WTC11 (cell line): ENCODE results near the gene GPR150. TPM values are rescaled to one million over a fixed set of nuclear protein-coding genes. Genes with fewer than 3 reads are reported as not detected.

Experiments used
- ATAC-seq: fragments of 200-7000 bp; cut with Tn5 transposase; 2 replicates; pipeline ENCODE4 v1.10.0; 2021; ENCODE audit warnings: mild to moderate bottlenecking, moderate library complexity
- CTCF ChIA-PET: fragments of 300-600 bp; sonication (Branson Sonifier 250); formaldehyde crosslinking; loops from one replicate; lab custom pipeline; 2021; ENCODE audit warnings: antibody characterized with exemption; lab: Charles Lee
- POLR2A ChIA-PET: fragments of 350-600 bp; sonication (Branson Sonifier 250); formaldehyde crosslinking; loops from one replicate; lab custom pipeline; 2021; ENCODE audit warnings: antibody characterized with exemption; lab: Charles Lee
- DNase-seq: peaks from one replicate; pipeline ENCODE4 v3.0.0; 2021; ENCODE audit warnings: low spot score
- H3K27ac Mint-ChIP-seq: 2 replicates; pipeline ENCODE4 v1.8.0; 2021; ENCODE audit warnings: mixed read lengths
- H3K27me3 Mint-ChIP-seq: 2 replicates; pipeline ENCODE4 v1.8.0; 2021; ENCODE audit warnings: low read depth, mild to moderate bottlenecking, moderate library complexity, mixed read lengths
- H3K36me3 Mint-ChIP-seq: 2 replicates; pipeline ENCODE4 v1.8.0; 2021; ENCODE audit warnings: mixed read lengths
- H3K4me1 Mint-ChIP-seq: 2 replicates; pipeline ENCODE4 v1.8.0; 2022; ENCODE audit warnings: mixed read lengths
- H3K4me3 Mint-ChIP-seq: 2 replicates; pipeline ENCODE4 v1.8.0; 2021; ENCODE audit warnings: mild to moderate bottlenecking, moderate library complexity, mixed read lengths
- H3K9me3 Mint-ChIP-seq: 2 replicates; pipeline ENCODE4 v1.8.0; 2021; ENCODE audit warnings: mixed read lengths
- AFF4 ChIP-seq: sonication (generic); formaldehyde crosslinking; IDR thresholded peaks from 2 replicates; pipeline ENCODE4 v1.8.1; 2023; ENCODE audit warnings: mild to moderate bottlenecking, missing genetic modification reagents, borderline replicate concordance
- ATF6 ChIP-seq: sonication (generic); formaldehyde crosslinking; IDR thresholded peaks from 2 replicates; pipeline ENCODE4 v1.8.1; 2023; ENCODE audit warnings: mild to moderate bottlenecking, missing genetic modification reagents
- CDX4 ChIP-seq: fragments of 250-450 bp; sonication (Bioruptor Pico); IDR thresholded peaks from 2 replicates; pipeline ENCODE4 v1.9.0; 2021; ENCODE audit warnings: moderate library complexity, mild to moderate bottlenecking, inconsistent platforms, borderline replicate concordance
- E2F5 ChIP-seq: sonication (generic); formaldehyde crosslinking; IDR thresholded peaks from 2 replicates; pipeline ENCODE4 v1.8.1; 2022; ENCODE audit warnings: mild to moderate bottlenecking, moderate library complexity, missing genetic modification reagents
- EMX1 ChIP-seq: fragments of 250-450 bp; sonication (Bioruptor Pico); IDR thresholded peaks from 2 replicates; pipeline ENCODE4 v1.8.0; 2021; ENCODE audit warnings: mild to moderate bottlenecking
- ERG ChIP-seq: fragments of 250-450 bp; sonication (Bioruptor Pico); IDR thresholded peaks from 2 replicates; pipeline ENCODE4 v1.8.0; 2021; ENCODE audit warnings: mild to moderate bottlenecking
- FOXP4 ChIP-seq: sonication (generic); formaldehyde crosslinking; IDR thresholded peaks from 2 replicates; pipeline ENCODE4 v1.8.0; 2022; ENCODE audit warnings: mild to moderate bottlenecking, missing genetic modification reagents
- GABPB1 ChIP-seq: sonication (generic); formaldehyde crosslinking; IDR thresholded peaks from 2 replicates; pipeline ENCODE4 v1.8.1; 2023; ENCODE audit warnings: mild to moderate bottlenecking, missing genetic modification reagents
- HMGA2 ChIP-seq: fragments of 250-450 bp; sonication (Bioruptor Pico); IDR thresholded peaks from 2 replicates; pipeline ENCODE4 v1.4.0; 2021; ENCODE audit warnings: mild to moderate bottlenecking, moderate library complexity
- SMAD4 ChIP-seq: sonication (generic); formaldehyde crosslinking; IDR thresholded peaks from 2 replicates; pipeline ENCODE4 v1.8.0; 2022; ENCODE audit warnings: mild to moderate bottlenecking, missing genetic modification reagents
- USF1 ChIP-seq: sonication (generic); formaldehyde crosslinking; IDR thresholded peaks from 2 replicates; pipeline ENCODE4 v1.8.0; 2022; ENCODE audit warnings: mild to moderate bottlenecking, missing genetic modification reagents
- ZBTB21 ChIP-seq: sonication (generic); formaldehyde crosslinking; IDR thresholded peaks from 2 replicates; pipeline ENCODE4 v1.8.1; 2023; ENCODE audit warnings: mild to moderate bottlenecking, missing genetic modification reagents, borderline replicate concordance
- ZNF121 ChIP-seq: sonication (generic); formaldehyde crosslinking; IDR thresholded peaks from 2 replicates; pipeline ENCODE4 v1.8.0; 2023; ENCODE audit warnings: missing genetic modification reagents
- ZNF219 ChIP-seq: sonication (generic); formaldehyde crosslinking; IDR thresholded peaks from 2 replicates; pipeline ENCODE4 v1.8.0; 2023; ENCODE audit warnings: missing genetic modification reagents, mild to moderate bottlenecking, borderline replicate concordance
- ZNF423 ChIP-seq: fragments of 250-450 bp; sonication (Bioruptor Pico); IDR thresholded peaks from 2 replicates; pipeline ENCODE4 v2.1.2; 2022; ENCODE audit warnings: mild to moderate bottlenecking, moderate library complexity
- total RNA-seq: library from RNA; stranded (reverse); gene quantifications from 3 replicates; pipeline ENCODE4 v1.2.3, GENCODE V29; 2021

GPR150 gene
- total RNA-seq, 1 experiment from 2014 or later: 0.13 TPM

GRCh38 chr5:95610546-95610945 is 9.3 kb upstream of the GPR150 start (continued):
- TF ChIP-seq FOXP4 (CRISPR knock-in tag): no peak
- no peak for TF ChIP-seq GABPB1
- no peak for TF ChIP-seq EMX1 (CRISPR knock-in tag)
- no peak for TF ChIP-seq HMGA2 (CRISPR knock-in tag)
- no peak for TF ChIP-seq AFF4 (CRISPR knock-in tag)

- Mint-ChIP-seq H3K4me3 (no peak overlapping the region), H3K4me1 (no peaks in the 10 kb centered on the region), H3K27ac (no peak overlapping the region), H3K27me3 (peaks cover 6% of the 10 kb centered on the region; the same call in 1 of the 2 replicates), H3K9me3 (peaks cover 20% of the 10 kb centered on the region), H3K36me3 (peaks cover 17% of the 10 kb centered on the region)
- TF ChIP-seq SMAD4 (CRISPR knock-in tag) (no peak), ERG (CRISPR knock-in tag) (no peak), ZNF121 (CRISPR knock-in tag) (no peak), ATF6 (CRISPR knock-in tag) (no peak), E2F5 (CRISPR knock-in tag) (no peak), ZBTB21 (CRISPR knock-in tag) (no peak), ZNF423 (no peak), USF1 (CRISPR knock-in tag) (no peak), ZNF219 (CRISPR knock-in tag) (no peak), CDX4 (no peak)
- DNase-seq: no peak
- no peak for ATAC-seq
- POLR2A ChIA-PET: no interaction called here
- CTCF ChIA-PET: no interaction called here
Observed at GRCh38 chr5:95611396-95611795, 8.5 kb upstream of the GPR150 start.
